HepG2 (cell line): ENCODE data around the gene COX15. TPM values are rescaled to one million over a fixed set of nuclear protein-coding genes. Genes with fewer than 3 reads are reported as not detected.
A peak's percentile ranks its signal among the peaks of the same experiment; 100 is the strongest.

Experiments
- ELF3 ChIP-seq: IDR thresholded peaks from 2 replicates; pipeline ENCODE4 v1.6.1; 2016; ENCODE audit warnings: missing genetic modification reagents, missing compliant biosample characterization
- GABPA ChIP-seq, 2 experiments: IDR thresholded peaks; 2 replicates each; pipeline ENCODE4 v1.6.1; 2011 to 2016; ENCODE audit warnings: low read depth in 2 of 2, low read length in 1 of 2, missing biosample characterization in 1 of 2, missing genetic modification characterization in 1 of 2
- HDAC2 ChIP-seq: sonication (generic); formaldehyde crosslinking; IDR thresholded peaks from 2 replicates; pipeline ENCODE4 v1.4.0; 2020; ENCODE audit warnings: missing genetic modification reagents
- MEIS2 ChIP-seq: sonication (generic); formaldehyde crosslinking; IDR thresholded peaks from 2 replicates; pipeline ENCODE4 v1.9.0; 2021; ENCODE audit warnings: mild to moderate bottlenecking, missing genetic modification reagents
- PHF21A ChIP-seq: sonication (generic); formaldehyde crosslinking; IDR thresholded peaks from 2 replicates; pipeline ENCODE4 v1.5.0; 2020; ENCODE audit warnings: mild to moderate bottlenecking, missing genetic modification reagents
- PLRG1 ChIP-seq: fragments of 450-650 bp; conservative IDR thresholded peaks from 2 replicates; pipeline ENCODE4 v1.6.1; 2016
- SRF ChIP-seq: IDR thresholded peaks from 2 replicates; pipeline ENCODE4 v1.6.1; 2011; ENCODE audit warnings: mild to moderate bottlenecking, low read depth, low read length, moderate library complexity
- ZBTB7B ChIP-seq: sonication (generic); formaldehyde crosslinking; IDR thresholded peaks from 2 replicates; pipeline ENCODE4 v1.4.0; 2020; ENCODE audit warnings: missing genetic modification reagents
- ZNF101 ChIP-seq: sonication (generic); formaldehyde crosslinking; IDR thresholded peaks from 2 replicates; pipeline ENCODE4 v1.4.0; 2020; ENCODE audit warnings: mild to moderate bottlenecking, low read depth, missing genetic modification reagents, borderline replicate concordance
- ZNF136 ChIP-seq: sonication (generic); formaldehyde crosslinking; IDR thresholded peaks from 2 replicates; pipeline ENCODE4 v1.8.1; 2022; ENCODE audit warnings: low read depth, mild to moderate bottlenecking, moderate library complexity, missing genetic modification reagents
- ZNF143 ChIP-seq: sonication (generic); formaldehyde crosslinking; IDR thresholded peaks from 2 replicates; pipeline ENCODE4 v1.4.0; 2020; ENCODE audit warnings: missing genetic modification reagents
- ZNF34 ChIP-seq: sonication (generic); formaldehyde crosslinking; IDR thresholded peaks from 2 replicates; pipeline ENCODE4 v1.4.0; 2020; ENCODE audit warnings: mild to moderate bottlenecking, missing genetic modification reagents, borderline replicate concordance
- polyA plus RNA-seq, 8 experiments: library from polyadenylated mRNA; depleted of rRNA in 3 of 8; stranded (reverse) in 7 of 8; unstranded in 1 of 8; fragments of >200 nt; fragmentation: Illumina TruSeq in 4 of 8; extraction: Trizol in 4 of 8; gene quantifications; 2 replicates each; pipeline versions ENCODE4 v1.2.1 to v1.2.3, GENCODE V29; 2011 to 2016; ENCODE audit warnings: low read depth in 4 of 8, missing spikeins in 1 of 8, mixed read lengths in 1 of 8; ENCODE audit not compliant: insufficient read depth in 1 of 8
- total RNA-seq, 5 experiments: library from RNA; depleted of rRNA; stranded (reverse); fragments of >200 nt; fragmentation: Illumina TruSeq; extraction: Trizol; gene quantifications; 2 replicates each; pipeline ENCODE4 v1.2.3, GENCODE V29; 2016; ENCODE audit warnings: low read depth in 1 of 5
- TF ChIP-seq, protein P1 (sequence below): sonication (generic); formaldehyde crosslinking; IDR thresholded peaks from 2 replicates; pipeline ENCODE4 v1.5.0; 2020; ENCODE audit warnings: mild to moderate bottlenecking, missing genetic modification reagents
- TF ChIP-seq, protein P2 (sequence below): IDR thresholded peaks from 2 replicates; pipeline ENCODE4 v1.6.1; 2016; ENCODE audit warnings: missing genetic modification reagents, missing compliant biosample characterization
- TF ChIP-seq, protein P3 (sequence below): sonication (generic); formaldehyde crosslinking; IDR thresholded peaks from 2 replicates; pipeline ENCODE4 v1.4.0; 2020; ENCODE audit warnings: missing genetic modification reagents, borderline replicate concordance
- TF ChIP-seq, protein P4 (sequence below): sonication (generic); formaldehyde crosslinking; IDR thresholded peaks from 2 replicates; pipeline ENCODE4 v1.4.0; 2020; ENCODE audit warnings: missing genetic modification reagents

COX15 gene
- total and polyA plus RNA-seq, 2 of the 13 experiments (the other 11 are each of a cell fraction or from before 2014, with no cell fraction given), result 19.2 to 44.7 TPM

DNA sequence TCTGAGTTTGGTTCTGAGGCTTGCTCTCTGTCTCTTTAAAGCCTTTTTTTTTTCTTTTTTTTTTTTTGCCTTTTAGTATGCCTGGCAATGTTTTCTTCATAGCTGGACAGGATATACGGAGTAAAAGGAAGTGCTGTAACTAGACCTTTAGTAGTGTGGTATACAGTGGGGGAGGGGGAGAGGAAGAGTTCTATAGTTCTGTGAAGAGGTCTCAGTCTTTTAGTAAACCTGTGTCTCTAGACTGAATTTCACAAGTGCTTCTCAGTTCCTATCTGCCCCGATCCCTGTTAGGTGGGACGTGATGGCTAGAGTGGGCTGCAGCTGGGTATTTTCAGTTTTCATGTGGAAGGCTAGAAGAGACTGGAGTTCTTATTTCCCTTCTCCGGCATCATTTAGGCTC lies 47.4 kb upstream of the COX15 start (continued):
- TF ChIP-seq, protein P1, sequence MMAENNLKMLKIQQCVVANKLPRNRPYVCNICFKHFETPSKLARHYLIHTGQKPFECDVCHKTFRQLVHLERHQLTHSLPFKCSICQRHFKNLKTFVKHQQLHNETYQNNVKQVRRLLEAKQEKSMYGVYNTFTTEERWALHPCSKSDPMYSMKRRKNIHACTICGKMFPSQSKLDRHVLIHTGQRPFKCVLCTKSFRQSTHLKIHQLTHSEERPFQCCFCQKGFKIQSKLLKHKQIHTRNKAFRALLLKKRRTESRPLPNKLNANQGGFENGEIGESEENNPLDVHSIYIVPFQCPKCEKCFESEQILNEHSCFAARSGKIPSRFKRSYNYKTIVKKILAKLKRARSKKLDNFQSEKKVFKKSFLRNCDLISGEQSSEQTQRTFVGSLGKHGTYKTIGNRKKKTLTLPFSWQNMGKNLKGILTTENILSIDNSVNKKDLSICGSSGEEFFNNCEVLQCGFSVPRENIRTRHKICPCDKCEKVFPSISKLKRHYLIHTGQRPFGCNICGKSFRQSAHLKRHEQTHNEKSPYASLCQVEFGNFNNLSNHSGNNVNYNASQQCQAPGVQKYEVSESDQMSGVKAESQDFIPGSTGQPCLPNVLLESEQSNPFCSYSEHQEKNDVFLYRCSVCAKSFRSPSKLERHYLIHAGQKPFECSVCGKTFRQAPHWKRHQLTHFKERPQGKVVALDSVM, result no peak
- TF ChIP-seq ELF3 (CRISPR knock-in tag), result peak; percentile 88
- no peak for TF ChIP-seq PLRG1
- TF ChIP-seq MEIS2 (CRISPR knock-in tag), result no peak
- TF ChIP-seq, protein P2, sequence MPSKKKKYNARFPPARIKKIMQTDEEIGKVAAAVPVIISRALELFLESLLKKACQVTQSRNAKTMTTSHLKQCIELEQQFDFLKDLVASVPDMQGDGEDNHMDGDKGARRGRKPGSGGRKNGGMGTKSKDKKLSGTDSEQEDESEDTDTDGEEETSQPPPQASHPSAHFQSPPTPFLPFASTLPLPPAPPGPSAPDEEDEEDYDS (CRISPR knock-in tag), result peak; percentile 66
- TF ChIP-seq, protein P3, sequence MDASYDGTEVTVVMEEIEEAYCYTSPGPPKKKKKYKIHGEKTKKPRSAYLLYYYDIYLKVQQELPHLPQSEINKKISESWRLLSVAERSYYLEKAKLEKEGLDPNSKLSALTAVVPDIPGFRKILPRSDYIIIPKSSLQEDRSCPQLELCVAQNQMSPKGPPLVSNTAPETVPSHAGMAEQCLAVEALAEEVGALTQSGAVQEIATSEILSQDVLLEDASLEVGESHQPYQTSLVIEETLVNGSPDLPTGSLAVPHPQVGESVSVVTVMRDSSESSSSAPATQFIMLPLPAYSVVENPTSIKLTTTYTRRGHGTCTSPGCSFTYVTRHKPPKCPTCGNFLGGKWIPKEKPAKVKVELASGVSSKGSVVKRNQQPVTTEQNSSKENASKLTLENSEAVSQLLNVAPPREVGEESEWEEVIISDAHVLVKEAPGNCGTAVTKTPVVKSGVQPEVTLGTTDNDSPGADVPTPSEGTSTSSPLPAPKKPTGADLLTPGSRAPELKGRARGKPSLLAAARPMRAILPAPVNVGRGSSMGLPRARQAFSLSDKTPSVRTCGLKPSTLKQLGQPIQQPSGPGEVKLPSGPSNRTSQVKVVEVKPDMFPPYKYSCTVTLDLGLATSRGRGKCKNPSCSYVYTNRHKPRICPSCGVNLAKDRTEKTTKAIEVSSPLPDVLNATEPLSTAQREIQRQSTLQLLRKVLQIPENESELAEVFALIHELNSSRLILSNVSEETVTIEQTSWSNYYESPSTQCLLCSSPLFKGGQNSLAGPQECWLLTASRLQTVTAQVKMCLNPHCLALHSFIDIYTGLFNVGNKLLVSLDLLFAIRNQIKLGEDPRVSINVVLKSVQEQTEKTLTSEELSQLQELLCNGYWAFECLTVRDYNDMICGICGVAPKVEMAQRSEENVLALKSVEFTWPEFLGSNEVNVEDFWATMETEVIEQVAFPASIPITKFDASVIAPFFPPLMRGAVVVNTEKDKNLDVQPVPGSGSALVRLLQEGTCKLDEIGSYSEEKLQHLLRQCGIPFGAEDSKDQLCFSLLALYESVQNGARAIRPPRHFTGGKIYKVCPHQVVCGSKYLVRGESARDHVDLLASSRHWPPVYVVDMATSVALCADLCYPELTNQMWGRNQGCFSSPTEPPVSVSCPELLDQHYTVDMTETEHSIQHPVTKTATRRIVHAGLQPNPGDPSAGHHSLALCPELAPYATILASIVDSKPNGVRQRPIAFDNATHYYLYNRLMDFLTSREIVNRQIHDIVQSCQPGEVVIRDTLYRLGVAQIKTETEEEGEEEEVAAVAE, result no peak
- TF ChIP-seq, protein P4, sequence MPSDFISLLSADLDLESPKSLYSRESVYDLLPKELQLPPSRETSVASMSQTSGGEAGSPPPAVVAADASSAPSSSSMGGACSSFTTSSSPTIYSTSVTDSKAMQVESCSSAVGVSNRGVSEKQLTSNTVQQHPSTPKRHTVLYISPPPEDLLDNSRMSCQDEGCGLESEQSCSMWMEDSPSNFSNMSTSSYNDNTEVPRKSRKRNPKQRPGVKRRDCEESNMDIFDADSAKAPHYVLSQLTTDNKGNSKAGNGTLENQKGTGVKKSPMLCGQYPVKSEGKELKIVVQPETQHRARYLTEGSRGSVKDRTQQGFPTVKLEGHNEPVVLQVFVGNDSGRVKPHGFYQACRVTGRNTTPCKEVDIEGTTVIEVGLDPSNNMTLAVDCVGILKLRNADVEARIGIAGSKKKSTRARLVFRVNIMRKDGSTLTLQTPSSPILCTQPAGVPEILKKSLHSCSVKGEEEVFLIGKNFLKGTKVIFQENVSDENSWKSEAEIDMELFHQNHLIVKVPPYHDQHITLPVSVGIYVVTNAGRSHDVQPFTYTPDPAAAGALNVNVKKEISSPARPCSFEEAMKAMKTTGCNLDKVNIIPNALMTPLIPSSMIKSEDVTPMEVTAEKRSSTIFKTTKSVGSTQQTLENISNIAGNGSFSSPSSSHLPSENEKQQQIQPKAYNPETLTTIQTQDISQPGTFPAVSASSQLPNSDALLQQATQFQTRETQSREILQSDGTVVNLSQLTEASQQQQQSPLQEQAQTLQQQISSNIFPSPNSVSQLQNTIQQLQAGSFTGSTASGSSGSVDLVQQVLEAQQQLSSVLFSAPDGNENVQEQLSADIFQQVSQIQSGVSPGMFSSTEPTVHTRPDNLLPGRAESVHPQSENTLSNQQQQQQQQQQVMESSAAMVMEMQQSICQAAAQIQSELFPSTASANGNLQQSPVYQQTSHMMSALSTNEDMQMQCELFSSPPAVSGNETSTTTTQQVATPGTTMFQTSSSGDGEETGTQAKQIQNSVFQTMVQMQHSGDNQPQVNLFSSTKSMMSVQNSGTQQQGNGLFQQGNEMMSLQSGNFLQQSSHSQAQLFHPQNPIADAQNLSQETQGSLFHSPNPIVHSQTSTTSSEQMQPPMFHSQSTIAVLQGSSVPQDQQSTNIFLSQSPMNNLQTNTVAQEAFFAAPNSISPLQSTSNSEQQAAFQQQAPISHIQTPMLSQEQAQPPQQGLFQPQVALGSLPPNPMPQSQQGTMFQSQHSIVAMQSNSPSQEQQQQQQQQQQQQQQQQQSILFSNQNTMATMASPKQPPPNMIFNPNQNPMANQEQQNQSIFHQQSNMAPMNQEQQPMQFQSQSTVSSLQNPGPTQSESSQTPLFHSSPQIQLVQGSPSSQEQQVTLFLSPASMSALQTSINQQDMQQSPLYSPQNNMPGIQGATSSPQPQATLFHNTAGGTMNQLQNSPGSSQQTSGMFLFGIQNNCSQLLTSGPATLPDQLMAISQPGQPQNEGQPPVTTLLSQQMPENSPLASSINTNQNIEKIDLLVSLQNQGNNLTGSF (CRISPR knock-in tag), result no peak
- no peak for TF ChIP-seq ZNF143 (CRISPR knock-in tag)
- TF ChIP-seq ZNF34 (CRISPR knock-in tag), result no peak
- TF ChIP-seq ZBTB7B (CRISPR knock-in tag), result 0 out of 2 replicates have a peak, but pooled peaks have one; percentile 19
- TF ChIP-seq PHF21A (CRISPR knock-in tag), result peak; percentile 16; the same call in 1 of the 2 replicates
- no peak for TF ChIP-seq GABPA (IDR thresholded peaks at IDR 0.05; ENCODE audit: low read depth, low read length)
- TF ChIP-seq GABPA (CRISPR knock-in tag; IDR thresholded peaks at IDR 0.05; ENCODE audit: low read depth), result peak; percentile 59
- no peak for TF ChIP-seq ZNF101 (CRISPR knock-in tag)
- TF ChIP-seq SRF, result no peak
- TF ChIP-seq HDAC2 (CRISPR knock-in tag), result no peak
- TF ChIP-seq ZNF136 (CRISPR knock-in tag), result no peak
